DOHH2 (cell line): ENCODE results near the gene TRIM40.

Experiments used
- H3F3A ChIP-seq: fragments of 200-600 bp; sonication (generic), shearing (Covaris generic); 2 replicates; pipeline ENCODE4 v1.6.0; 2016; ENCODE audit warnings: antibody characterized with exemption, mild to moderate bottlenecking; ENCODE audit not compliant: control insufficient read depth, insufficient read depth
- H3K27ac ChIP-seq: fragments of 200-600 bp; sonication (generic); 2 replicates; pipeline ENCODE4 v1.5.1; 2014; ENCODE audit warnings: low read depth, mild to moderate bottlenecking, low read length, moderate library complexity
- H3K27me3 ChIP-seq: fragments of 200-600 bp; sonication (generic); 2 replicates; pipeline ENCODE4 v1.6.1; 2014; ENCODE audit warnings: mild to moderate bottlenecking, low read length, mixed read lengths; ENCODE audit not compliant: control insufficient read depth
- H3K36me3 ChIP-seq: fragments of 200-600 bp; sonication (generic); 2 replicates; pipeline ENCODE4 v1.6.1; 2014; ENCODE audit warnings: mild to moderate bottlenecking, low read length, moderate library complexity, mixed read lengths; ENCODE audit not compliant: control insufficient read depth
- H3K4me1 ChIP-seq: fragments of 200-600 bp; sonication (generic); 2 replicates; pipeline ENCODE4 v1.6.1; 2014; ENCODE audit warnings: mild to moderate bottlenecking, low read length, mixed read lengths; ENCODE audit not compliant: control insufficient read depth
- H3K4me2 ChIP-seq: fragments of 200-600 bp; sonication (generic); 2 replicates; pipeline ENCODE4 v1.6.0; 2014; ENCODE audit warnings: mild to moderate bottlenecking, low read length, moderate library complexity
- H3K4me3 ChIP-seq: fragments of 200-600 bp; sonication (generic); 2 replicates; pipeline ENCODE4 v1.5.1; 2014; ENCODE audit warnings: mild to moderate bottlenecking, low read length, mixed read lengths
- H3K79me2 ChIP-seq: fragments of 200-600 bp; sonication (generic); 2 replicates; pipeline ENCODE4 v1.6.1; 2014; ENCODE audit warnings: mild to moderate bottlenecking, low read length, mixed read lengths; ENCODE audit not compliant: control insufficient read depth
- H3K9me2 ChIP-seq: fragments of 200-600 bp; sonication (generic); replicated peaks from 2 replicates; pipeline ENCODE4 v1.6.1; 2014; ENCODE audit warnings: mild to moderate bottlenecking, low read length, mixed read lengths; ENCODE audit not compliant: control insufficient read depth
- H3K9me3 ChIP-seq: fragments of 200-600 bp; sonication (generic); 2 replicates; pipeline ENCODE4 v1.6.1; 2014; ENCODE audit warnings: antibody characterized with exemption, low read length, mixed read lengths; ENCODE audit not compliant: control insufficient read depth, insufficient read depth
- H4K20me1 ChIP-seq: fragments of 200-600 bp; sonication (generic); 2 replicates; pipeline ENCODE4 v1.6.0; 2014; ENCODE audit warnings: low read depth, mild to moderate bottlenecking, antibody characterized with exemption, low read length, moderate library complexity; ENCODE audit not compliant: control insufficient read depth, insufficient read depth
- EZH2phosphoT487 ChIP-seq: fragments of 200-600 bp; sonication (generic); IDR thresholded peaks from 2 replicates; pipeline ENCODE4 v1.6.1; 2017; ENCODE audit warnings: borderline replicate concordance, mild to moderate bottlenecking, antibody characterized with exemption, low read length, moderate library complexity, mixed read lengths
- TF ChIP-seq, protein P1 (sequence below): fragments of 200-600 bp; sonication (generic); IDR thresholded peaks from one replicate; pipeline ENCODE4 v1.5.1; 2014; ENCODE audit warnings: antibody characterized with exemption, mild to moderate bottlenecking, low read depth, low read length; ENCODE audit not compliant: poor library complexity, severe bottlenecking

The TRIM40 gene

DNA sequence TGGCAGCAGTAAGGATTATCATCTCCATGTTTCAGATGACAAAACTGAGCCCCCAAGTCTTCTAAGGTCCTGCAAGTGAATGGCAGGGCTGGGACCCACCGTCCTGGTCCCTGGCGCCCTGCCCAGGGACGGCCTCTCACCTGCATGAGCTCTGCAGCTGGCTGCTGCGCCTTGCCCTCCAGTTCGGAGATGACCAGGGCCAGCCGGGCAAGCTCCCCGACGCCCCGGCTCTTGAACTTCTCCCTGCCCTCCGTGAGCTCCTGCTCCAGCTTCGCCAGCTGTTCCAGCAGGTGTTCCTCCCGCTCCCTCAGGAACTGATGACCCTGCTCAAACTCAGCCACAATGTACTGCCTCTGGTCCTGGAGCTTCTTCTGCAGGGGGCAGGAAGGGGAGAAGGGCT, 60.4 kb downstream of the TRIM40 start:
- Histone ChIP-seq H3K9me2 (no peaks in the 10 kb centered on the region), H3F3A (no peaks in the 10 kb centered on the region), H4K20me1 (peaks cover 7% of the 10 kb centered on the region), H3K4me3 (no peak overlapping the region), H3K27me3 (no peaks in the 10 kb centered on the region), H3K4me2 (no peak overlapping the region), H3K36me3 (peaks cover 75% of the 10 kb centered on the region), H3K79me2 (peaks cover 19% of the 10 kb centered on the region), H3K9me3 (no peaks in the 10 kb centered on the region), H3K27ac (no peak overlapping the region), H3K4me1 (peaks cover 14% of the 10 kb centered on the region)
- TF ChIP-seq EZH2phosphoT487: no peak
- TF ChIP-seq, protein P1, sequence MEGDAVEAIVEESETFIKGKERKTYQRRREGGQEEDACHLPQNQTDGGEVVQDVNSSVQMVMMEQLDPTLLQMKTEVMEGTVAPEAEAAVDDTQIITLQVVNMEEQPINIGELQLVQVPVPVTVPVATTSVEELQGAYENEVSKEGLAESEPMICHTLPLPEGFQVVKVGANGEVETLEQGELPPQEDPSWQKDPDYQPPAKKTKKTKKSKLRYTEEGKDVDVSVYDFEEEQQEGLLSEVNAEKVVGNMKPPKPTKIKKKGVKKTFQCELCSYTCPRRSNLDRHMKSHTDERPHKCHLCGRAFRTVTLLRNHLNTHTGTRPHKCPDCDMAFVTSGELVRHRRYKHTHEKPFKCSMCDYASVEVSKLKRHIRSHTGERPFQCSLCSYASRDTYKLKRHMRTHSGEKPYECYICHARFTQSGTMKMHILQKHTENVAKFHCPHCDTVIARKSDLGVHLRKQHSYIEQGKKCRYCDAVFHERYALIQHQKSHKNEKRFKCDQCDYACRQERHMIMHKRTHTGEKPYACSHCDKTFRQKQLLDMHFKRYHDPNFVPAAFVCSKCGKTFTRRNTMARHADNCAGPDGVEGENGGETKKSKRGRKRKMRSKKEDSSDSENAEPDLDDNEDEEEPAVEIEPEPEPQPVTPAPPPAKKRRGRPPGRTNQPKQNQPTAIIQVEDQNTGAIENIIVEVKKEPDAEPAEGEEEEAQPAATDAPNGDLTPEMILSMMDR: no peak
